GM12878 (cell line): Measurements from ENCODE around the gene EFCAB13. TPM values are rescaled to one million over a fixed set of nuclear protein-coding genes. Genes with fewer than 3 reads are reported as not detected.

Experiments used
- ATAC-seq: fragments of 200-7000 bp; cut with Tn5 transposase; 3 replicates; pipeline ENCODE4 v1.9.1; 2020; ENCODE audit warnings: mild to moderate bottlenecking, moderate library complexity
- BruUV-seq: library from RNA; stranded (reverse); fragments of 400-500 nt; replicated peaks from 2 replicates; lab custom pipeline; 2021; lab: Mats Ljungman, UMichigan
- CTCF ChIA-PET: fragments of 300-600 bp; sonication (Branson Sonifier 250); formaldehyde crosslinking; extraction: SDS; loops from one replicate; lab custom pipeline; 2021; ENCODE audit warnings: inconsistent platforms; lab: Yijun Ruan, JAX
- POLR2A ChIA-PET: fragments of 350-600 bp; formaldehyde crosslinking; extraction: SDS; loops from one replicate; lab custom pipeline; 2021; ENCODE audit warnings: inconsistent platforms; lab: Charles Lee
- RAD21 ChIA-PET: fragments of 300-600 bp; sonication (Branson Sonifier 250); formaldehyde crosslinking; loops from one replicate; lab custom pipeline; 2023; ENCODE audit warnings: antibody characterized with exemption; ENCODE audit not compliant: unreplicated experiment; lab: Charles Lee
- SMC1A ChIA-PET: fragments of 300-600 bp; sonication (Branson Sonifier 250); formaldehyde crosslinking; loops from one replicate; lab custom pipeline; 2023; ENCODE audit not compliant: unreplicated experiment, uncharacterized antibody; lab: Charles Lee
- DNase-seq: peaks from one replicate; pipeline ENCODE4 v3.0.0-alpha.2; 2011; ENCODE audit warnings: low read depth, low spot score
- FAIRE-seq: peaks from 3 replicates; lab custom pipeline; 2011; peaks lifted over from hg19 to GRCh38; lab: Jason Lieb, UNC
- H2AFZ ChIP-seq: 2 replicates; pipeline ENCODE4 v1.6.0; 2011; ENCODE audit warnings: low read depth, low read length, control low read depth; ENCODE audit not compliant: control insufficient read depth
- H3K27ac ChIP-seq: 2 replicates; pipeline ENCODE4 v1.5.1; 2011; ENCODE audit warnings: control low read depth; ENCODE audit not compliant: control insufficient read depth, insufficient read depth
- H3K27me3 ChIP-seq, 2 experiments: replicated peaks in 1 of 2; 2 replicates each; pipeline versions ENCODE4 v1.6.0 to v1.6.1; 2011; ENCODE audit warnings: low read length in 1 of 2; ENCODE audit not compliant: control insufficient read depth in 2 of 2, insufficient read depth in 2 of 2
- H3K36me3 ChIP-seq, 2 experiments: 2 replicates each; pipeline ENCODE4 v1.5.1; 2011; ENCODE audit warnings: low read length in 1 of 2; ENCODE audit not compliant: control insufficient read depth in 2 of 2, insufficient read depth in 2 of 2
- H3K4me1 ChIP-seq: 2 replicates; pipeline ENCODE4 v1.6.1; 2011; ENCODE audit warnings: mild to moderate bottlenecking, low read length, moderate library complexity, mixed read lengths; ENCODE audit not compliant: control insufficient read depth, insufficient read depth
- H3K4me2 ChIP-seq: 2 replicates; pipeline ENCODE4 v1.6.0; 2011; ENCODE audit warnings: control low read depth; ENCODE audit not compliant: control insufficient read depth, insufficient read depth
- H3K4me3 ChIP-seq: fragments of 200-600 bp; sonication (generic); 2 replicates; pipeline ENCODE4 v1.5.1; 2016
- H3K79me2 ChIP-seq: 2 replicates; pipeline ENCODE4 v1.6.0; 2011; ENCODE audit warnings: low read length; ENCODE audit not compliant: control insufficient read depth, insufficient read depth
- H3K9ac ChIP-seq: 2 replicates; pipeline ENCODE4 v1.8.0; 2011; ENCODE audit warnings: low read length, control low read depth, mixed read lengths; ENCODE audit not compliant: control insufficient read depth, insufficient read depth
- H3K9me3 ChIP-seq: replicated peaks from 3 replicates; pipeline ENCODE4 v1.5.1; 2011; ENCODE audit warnings: mild to moderate bottlenecking, low read length; ENCODE audit not compliant: control insufficient read depth, insufficient read depth
- H4K20me1 ChIP-seq: 2 replicates; pipeline ENCODE4 v1.6.0; 2011; ENCODE audit not compliant: control insufficient read depth, insufficient read depth
- ESRRA ChIP-seq: IDR thresholded peaks from 2 replicates; pipeline ENCODE4 v1.6.1; 2012; ENCODE audit warnings: mild to moderate bottlenecking, low read length, improper control_type of control experiment
- POLR2A ChIP-seq: IDR thresholded peaks from 2 replicates; pipeline ENCODE4 v1.6.1; 2011; ENCODE audit warnings: low read depth, mild to moderate bottlenecking, low read length
- POU2F2 ChIP-seq: IDR thresholded peaks from 3 replicates; pipeline ENCODE4 v1.6.1; 2011; ENCODE audit warnings: low read depth, mild to moderate bottlenecking, low read length, borderline replicate concordance
- RUNX3 ChIP-seq: IDR thresholded peaks from 2 replicates; pipeline ENCODE4 v1.6.1; 2012; ENCODE audit warnings: low read length, inconsistent platforms
- SIN3A ChIP-seq: IDR thresholded peaks from 2 replicates; pipeline ENCODE4 v1.6.1; 2012; ENCODE audit warnings: low read depth, low read length, improper control_type of control experiment
- SIX5 ChIP-seq: IDR thresholded peaks from 2 replicates; pipeline ENCODE4 v1.6.1; 2011; ENCODE audit warnings: mild to moderate bottlenecking, low read depth, low read length, moderate library complexity; ENCODE audit not compliant: severe bottlenecking
- SREBF1 ChIP-seq: IDR thresholded peaks from 2 replicates; pipeline ENCODE4 v1.6.1; 2012; ENCODE audit warnings: mild to moderate bottlenecking, low read length
- SUPT20H ChIP-seq: IDR thresholded peaks from 2 replicates; pipeline ENCODE4 v1.6.1; 2011; ENCODE audit warnings: low read depth, mild to moderate bottlenecking, low read length, moderate library complexity, borderline replicate concordance; ENCODE audit not compliant: control insufficient read depth
- SUZ12 ChIP-seq: fragments of 200-600 bp; sonication (generic); IDR thresholded peaks from one replicate; pipeline ENCODE4 v1.6.1; 2018; ENCODE audit warnings: antibody characterized with exemption, mild to moderate bottlenecking; ENCODE audit not compliant: unreplicated experiment
- TCF7 ChIP-seq: IDR thresholded peaks from 2 replicates; pipeline ENCODE4 v1.6.1; 2014; ENCODE audit warnings: antibody characterized with exemption, borderline replicate concordance
- USF2 ChIP-seq: IDR thresholded peaks from 2 replicates; pipeline ENCODE4 v1.6.1; 2011; ENCODE audit warnings: low read depth, low read length, improper control_type of control experiment, borderline replicate concordance
- ZNF207 ChIP-seq: fragments of 450-650 bp; IDR thresholded peaks from 2 replicates; pipeline ENCODE4 v1.6.1; 2014; ENCODE audit warnings: antibody characterized with exemption, mild to moderate bottlenecking, borderline replicate concordance
- ZSCAN29 ChIP-seq: fragments of 450-650 bp; IDR thresholded peaks from 2 replicates; pipeline ENCODE4 v1.6.1; 2017; ENCODE audit warnings: mild to moderate bottlenecking, moderate library complexity
- WGBS: methylation state at CpG from one replicate; pipeline ENCODE4 v1.1.6; 2016; ENCODE audit warnings: low lambda C conversion rate; ENCODE audit not compliant: insufficient replicate concordance, insufficient coverage; ENCODE audit errors: missing lambda C conversion rate; 5-methylcytosine and 5-hydroxymethylcytosine counted together
- in situ Hi-C: fragments of 300-500 bp; cut with MboI; formaldehyde crosslinking; loops from 9 replicates; pipeline ENCODE4 v1.14.3; 2018; ENCODE audit warnings: mixed read lengths
- intact Hi-C: fragments of 100-400 bp; cut with micrococcal nuclease; formaldehyde crosslinking; loops from one replicate; pipeline ENCODE4 v1.14.2; 2022; ENCODE audit not compliant: unreplicated experiment
- polyA plus RNA-seq, 11 experiments: library from polyadenylated mRNA; depleted of rRNA in 4 of 11; unstranded in 6 of 11; stranded (reverse) in 5 of 11; fragments of >200 nt; fragmentation: Nextera tagmentation in 4 of 11; fragmentation: Illumina TruSeq in 1 of 11; extraction: Ambion mirVana in 4 of 11; extraction: Trizol in 1 of 11; gene quantifications; 1 replicate in 1 of 11; 2 replicates in 10 of 11; pipeline versions ENCODE4 v1.2.1 to v1.2.3, GENCODE V29; 2011 to 2016; ENCODE audit warnings: inconsistent platforms in 2 of 11, missing spikeins in 2 of 11, low read depth in 1 of 11
- total RNA-seq, 4 experiments: library from RNA; depleted of rRNA in 3 of 4; stranded (reverse); fragments of >200 nt in 3 of 4; fragmentation: Illumina TruSeq in 1 of 4; extraction: Trizol in 1 of 4; gene quantifications; 2 replicates each; pipeline versions ENCODE4 v1.2.1 to v1.2.3, GENCODE V29; 2013 to 2021

Gene EFCAB13
- total and polyA plus RNA-seq, 10 of the 15 experiments (the other 5 are each of a cell fraction or from before 2014, with no cell fraction given): 0.90 to 8.7 (median 5.0) TPM

GRCh38 chr17:47316311-47316710 lies 7.4 kb upstream of the EFCAB13 start:
- TF ChIP-seq POLR2A (no peak), SIX5 (no peak), SIN3A (no peak), ESRRA (no peak), ZNF207 (no peak), SUPT20H (no peak), RUNX3 (no peak), ZSCAN29 (no peak), TCF7 (no peak), SUZ12 (no peak), SREBF1 (no peak), USF2 (no peak), POU2F2 (no peak)
- no peak overlapping the region for H3K4me2 ChIP-seq
- H3K79me2 ChIP-seq: no peaks in the 10 kb centered on the region
- intact Hi-C loops (loop anchor here (5.0 kb wide), 1 partner anchor 301 kb away; no protein-coding TSS in a partner anchor), in situ Hi-C loops (no loop called here)
- no peak overlapping the region for H3K27ac ChIP-seq
- no peak overlapping the region for H2AFZ ChIP-seq
- CTCF ChIA-PET: interaction anchor here (1.0 to 9.3 kb wide), 29 partner anchors 8 to 433 kb away, joined by 3 to 227 read pairs (median 7); partner anchors contain the start of gene EFCAB13
- SMC1A ChIA-PET: interaction anchor here (1.0 to 7.6 kb wide), 25 partner anchors 8 to 374 kb away, joined by 3 to 175 read pairs (median 8); partner anchors contain the start of genes CDC27, EFCAB13 and MYL4
- DNase-seq (no peak), ATAC-seq (no peak), FAIRE-seq (no peak)
- POLR2A ChIA-PET: interaction anchor here (0.8 to 4.1 kb wide), 4 partner anchors 28 to 108 kb away, joined by 3 to 32 read pairs (median 8); no protein-coding TSS in a partner anchor
- no peaks in the 10 kb centered on the region for H4K20me1 ChIP-seq
- H3K9me3 ChIP-seq: peaks cover 1% of the 10 kb centered on the region; the same call in 2 of the 3 replicates
- no peaks in the 10 kb centered on the region for H3K36me3 ChIP-seq
- no peak overlapping the region for H3K4me3 ChIP-seq
- no peak overlapping the region for H3K9ac ChIP-seq
- RAD21 ChIA-PET: interaction anchor here (0.8 to 6.7 kb wide), 15 partner anchors 16 to 300 kb away, joined by 3 to 158 read pairs (median 5); partner anchors contain the start of gene ITGB3
- no peaks in the 10 kb centered on the region for H3K27me3 ChIP-seq
- 67% methylated on average over 3 of the region's 3 CpGs for WGBS
- BruUV-seq: no TSS peak
- H3K4me1 ChIP-seq: no peaks in the 10 kb centered on the region
